CMK (cell line): ENCODE measurements around the gene RIOX2.
A peak's percentile ranks its signal among the peaks of the same experiment; 100 is the strongest.

ENCODE experiments used
- DNase-seq: peaks from one replicate; pipeline ENCODE4 v3.0.0-alpha.2; 2010; ENCODE audit warnings: low read depth

RIOX2 gene

DNA sequence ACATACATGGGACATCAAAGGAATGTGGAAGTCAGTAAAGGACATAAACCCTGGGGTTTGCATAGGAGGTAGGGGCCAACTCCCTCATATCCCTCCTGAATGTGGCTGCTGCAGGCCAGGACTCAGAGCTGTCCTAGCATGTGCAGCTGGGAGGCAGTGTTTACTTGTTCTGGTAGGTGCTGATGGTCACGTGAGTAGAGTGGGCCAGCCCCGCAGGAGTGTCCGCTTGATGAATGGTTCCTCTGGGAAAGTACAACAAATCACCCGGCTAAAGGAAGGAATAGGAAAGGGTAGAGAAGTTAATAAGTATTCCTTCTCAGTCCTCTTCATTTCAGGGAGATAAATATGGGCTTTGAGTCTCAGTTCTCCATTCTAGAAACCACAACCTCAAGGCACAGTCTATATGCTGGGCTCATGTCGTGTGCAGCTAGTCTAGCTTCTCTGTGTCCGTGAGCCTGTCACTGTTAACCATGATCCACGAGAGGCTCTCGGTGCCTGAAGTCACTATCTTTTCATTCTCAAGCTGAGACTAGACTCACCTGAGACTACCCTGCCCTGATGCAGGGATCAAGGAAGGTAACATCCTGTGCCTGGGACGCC is 17.9 kb downstream of the RIOX2 start:
- DNase-seq, result no peak

DNA sequence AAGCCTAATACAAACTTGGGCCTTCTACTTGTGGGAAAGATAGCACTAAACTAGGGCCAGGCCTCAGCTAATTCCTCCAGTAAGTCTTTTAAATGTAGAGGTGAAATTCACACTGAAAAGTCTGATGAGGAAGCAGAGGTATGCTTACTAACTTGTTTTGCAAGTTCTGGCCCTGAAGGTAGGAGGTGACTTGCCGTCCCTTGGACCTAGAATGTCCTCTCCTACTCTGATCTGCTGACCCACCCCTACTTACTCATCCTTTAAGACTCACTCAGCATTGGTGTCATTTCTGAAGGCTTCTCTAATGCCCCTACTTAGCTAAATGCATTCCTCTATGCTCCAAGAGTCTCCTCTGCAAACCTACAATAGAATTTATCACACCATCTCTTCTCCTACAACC is 19.4 kb downstream of the RIOX2 start:
- no peak for DNase-seq

DNA sequence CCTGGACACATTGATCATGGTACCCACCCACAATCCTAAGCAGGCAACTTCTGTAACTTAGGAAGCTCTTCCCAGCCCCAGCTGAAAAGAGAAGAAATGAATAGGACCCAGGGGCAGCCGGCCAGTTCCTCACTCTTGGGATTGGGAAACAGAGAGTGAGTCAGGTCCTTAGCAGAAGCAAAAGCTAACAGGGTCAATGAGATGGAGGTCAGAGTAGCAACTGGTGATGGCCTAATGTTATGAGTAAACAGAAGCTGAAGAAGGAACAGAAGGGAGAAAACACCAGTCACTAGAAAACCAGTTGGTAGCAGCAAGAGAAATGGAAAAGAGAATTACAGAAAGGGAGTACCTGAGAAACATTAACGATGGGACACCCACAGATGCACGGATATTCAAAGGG is 20.0 kb downstream of the RIOX2 start:
- DNase-seq, result no peak

DNA sequence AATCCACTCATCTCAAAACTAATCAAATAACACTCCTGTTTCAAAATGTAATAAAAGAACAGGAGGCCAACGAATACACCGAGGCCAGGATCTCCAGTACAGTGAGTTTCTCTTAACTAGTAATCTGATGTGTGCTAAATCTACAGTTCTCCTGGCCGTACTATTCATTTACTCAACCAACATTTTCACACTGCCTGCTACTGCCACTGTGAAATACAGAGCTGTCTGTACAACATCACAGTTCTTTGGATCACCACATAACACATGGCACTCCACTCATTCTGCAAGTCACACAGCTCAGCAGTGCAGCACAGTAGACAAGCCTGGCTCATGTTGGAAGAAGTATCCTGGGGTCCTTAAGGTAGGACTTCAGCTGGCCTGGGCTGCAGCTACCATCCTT is 21.9 kb downstream of the RIOX2 start:
- no peak for DNase-seq

DNA sequence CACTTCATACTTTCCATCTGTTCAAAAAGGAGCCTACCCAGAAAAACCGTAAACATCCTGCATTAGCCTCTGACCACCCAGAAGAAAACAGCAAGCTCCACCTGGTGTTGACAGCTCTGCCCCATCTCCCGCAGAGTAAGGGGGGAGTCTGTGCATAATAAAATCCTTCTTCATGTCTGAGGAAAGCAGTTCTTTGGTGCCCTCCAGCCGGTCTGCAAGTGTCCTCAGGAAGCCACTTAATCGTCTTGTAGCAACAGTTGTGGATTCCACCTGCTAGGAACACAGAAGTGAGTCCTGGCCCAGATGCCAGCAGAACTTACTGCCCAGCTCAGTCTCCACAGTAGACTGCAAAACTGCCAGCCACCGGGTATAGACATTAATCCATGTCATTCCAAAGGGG is 22.5 kb downstream of the RIOX2 start:
- DNase-seq, result no peak

DNA sequence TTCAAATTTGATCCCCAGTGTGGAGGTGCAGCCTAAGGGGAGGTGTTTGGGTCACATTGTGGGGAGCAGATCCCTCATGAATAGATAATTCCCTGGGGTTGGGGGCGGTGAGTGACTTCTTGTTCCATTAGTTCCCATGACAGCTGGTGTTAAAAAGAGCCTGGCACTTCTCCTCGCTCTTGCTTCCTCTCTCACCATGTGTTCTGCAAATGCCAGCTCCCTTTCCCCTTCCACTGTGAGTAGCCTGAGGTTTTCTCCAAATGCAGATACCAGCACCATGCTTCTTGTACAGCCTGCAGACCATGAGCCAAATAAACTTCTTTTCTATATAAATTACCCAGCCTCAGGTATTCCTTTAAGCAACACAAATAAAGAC is 23.1 kb downstream of the RIOX2 start:
- no peak for DNase-seq

DNA sequence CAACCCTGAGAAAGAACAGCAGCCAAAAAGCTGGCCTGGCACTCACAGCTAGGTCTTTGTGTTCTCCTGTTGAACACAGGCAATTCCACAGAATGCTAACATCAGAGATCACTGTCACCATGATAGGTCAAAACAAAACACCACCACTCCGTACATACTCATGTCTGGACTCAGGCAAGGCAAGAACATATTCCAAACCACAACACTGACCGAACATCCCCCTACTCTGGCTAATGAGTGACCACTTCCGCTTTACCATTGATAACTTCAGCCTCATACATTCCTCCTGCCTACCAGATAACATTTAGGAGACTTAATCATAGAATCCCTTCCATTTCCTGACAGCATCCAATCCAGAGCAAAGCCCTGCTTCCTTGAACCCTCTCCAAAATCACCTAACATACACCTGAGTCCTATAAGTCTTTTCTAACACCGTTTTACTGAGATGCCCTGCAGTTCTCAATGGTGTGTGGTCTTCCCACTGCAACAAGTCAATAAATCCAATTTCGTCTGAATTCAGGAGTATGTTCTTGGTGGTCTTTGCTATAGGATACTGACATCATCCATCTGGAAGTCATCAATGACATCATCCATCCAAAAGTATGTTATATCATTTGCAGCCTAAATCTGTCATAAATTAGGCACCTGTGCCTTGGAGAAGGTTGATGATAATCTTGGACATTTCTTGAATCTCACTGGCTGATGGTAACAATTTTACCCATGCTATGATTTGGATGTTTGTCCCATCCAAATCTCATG is 23.7 kb downstream of the RIOX2 start:
- DNase-seq, result peak; percentile 58

DNA sequence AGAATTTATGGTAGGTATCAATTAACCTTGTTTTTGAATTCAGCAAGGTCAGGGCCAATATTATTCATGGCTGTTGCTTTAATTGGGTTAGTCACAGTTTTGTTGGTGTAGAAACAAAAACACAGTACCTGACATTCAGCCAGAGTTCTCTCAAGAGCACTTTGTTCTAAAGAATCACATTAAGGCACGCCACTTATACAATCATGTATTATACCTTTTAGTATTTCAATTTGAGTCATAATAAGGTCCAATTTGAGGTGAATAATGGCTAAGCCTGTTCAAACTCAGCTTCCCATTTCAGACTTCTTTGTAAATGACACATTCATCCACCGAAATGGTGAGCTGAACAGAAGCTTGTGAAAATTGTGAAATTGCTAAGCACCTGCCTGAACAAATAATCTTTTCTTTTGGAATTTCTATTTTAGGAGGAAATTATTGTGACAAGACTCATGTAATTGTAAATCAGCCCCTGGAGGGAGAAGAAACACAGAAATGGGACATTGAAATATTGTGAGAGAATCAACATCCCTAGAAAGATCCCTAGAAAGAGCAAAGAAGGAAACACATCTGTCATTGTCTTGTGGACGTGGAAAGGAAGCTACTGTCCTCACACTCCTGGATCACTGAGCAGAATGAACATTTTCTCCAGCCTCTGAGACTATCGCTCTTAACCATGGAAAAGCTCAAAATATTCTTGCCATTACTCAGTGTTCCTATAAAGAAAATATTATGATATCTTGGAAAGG is 29.3 kb downstream of the RIOX2 start:
- no peak for DNase-seq

DNA sequence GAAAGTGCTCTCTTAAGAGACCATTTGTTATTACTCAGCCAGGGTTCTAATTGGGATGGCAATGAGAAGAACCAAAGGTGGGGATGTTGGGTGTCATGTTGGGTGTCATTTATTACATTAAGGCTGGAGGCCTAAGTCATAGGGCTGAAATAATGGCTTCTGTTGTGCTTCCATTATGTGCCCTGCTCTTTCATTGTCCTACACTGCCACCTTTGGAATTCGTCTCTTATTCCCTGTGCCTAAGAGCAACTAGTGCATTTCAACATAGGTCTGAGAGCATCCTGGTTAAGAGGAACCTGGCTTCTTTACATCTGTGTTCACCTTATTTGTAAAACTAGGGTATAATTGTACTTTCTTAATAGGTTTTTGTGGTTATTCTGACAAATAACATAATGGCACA is 32.2 kb downstream of the RIOX2 start:
- no peak for DNase-seq

DNA sequence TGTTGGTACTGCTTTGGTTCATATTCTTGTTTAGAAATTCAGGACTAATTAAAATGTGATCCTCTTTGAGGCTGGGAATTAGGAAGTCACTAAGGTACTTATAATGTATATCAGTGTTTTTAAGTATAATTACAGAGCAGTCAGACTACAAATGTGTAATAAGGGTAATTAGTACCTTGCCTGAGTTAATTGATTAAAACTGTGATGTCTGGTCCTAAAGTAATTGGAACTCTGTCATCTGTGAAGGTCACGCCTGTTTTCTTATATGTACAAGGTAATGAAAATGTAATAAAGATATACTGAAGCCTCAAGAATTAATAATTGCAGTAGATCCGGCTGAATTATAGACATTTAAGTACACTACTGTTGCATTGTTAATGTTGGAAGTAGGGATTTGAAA is 32.8 kb downstream of the RIOX2 start:
- DNase-seq, result no peak

DNA sequence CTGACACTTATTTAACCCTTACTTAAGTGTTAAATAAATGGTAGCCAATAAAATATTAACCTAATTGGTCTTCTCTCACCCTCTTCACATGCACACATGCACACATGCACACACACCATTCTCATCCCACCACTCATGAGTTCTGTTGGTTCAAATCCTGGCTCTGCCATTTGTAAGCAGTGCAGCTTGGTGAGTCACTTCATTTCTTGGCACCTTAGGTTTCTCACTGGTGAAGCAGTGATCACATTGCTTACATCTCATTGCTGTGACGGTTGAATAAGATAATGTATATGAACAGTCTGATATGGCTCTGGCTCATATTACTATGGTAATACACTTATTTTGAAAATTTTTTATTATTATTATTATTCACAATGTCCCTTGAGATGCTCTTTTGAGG is 33.8 kb downstream of the RIOX2 start:
- no peak for DNase-seq

DNA sequence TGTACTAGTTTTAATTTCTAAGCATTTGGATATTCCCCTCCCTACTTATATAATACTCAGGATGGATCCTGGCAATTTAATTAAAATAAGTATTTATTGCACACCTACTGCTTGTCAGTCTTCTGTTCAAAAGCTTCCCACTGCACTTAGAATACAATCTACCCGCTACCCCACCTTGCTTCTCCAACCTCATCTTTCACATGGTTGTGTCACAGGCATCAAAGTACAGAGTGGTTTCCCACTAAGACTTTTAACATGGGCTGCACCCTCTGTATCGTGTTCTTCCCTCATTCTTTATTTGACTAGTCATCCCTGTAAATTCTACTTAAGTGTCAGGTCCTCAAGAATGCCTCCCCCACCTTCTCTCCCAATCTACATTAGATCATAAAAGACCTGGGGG is 35.0 kb downstream of the RIOX2 start:
- DNase-seq, result no peak

DNA sequence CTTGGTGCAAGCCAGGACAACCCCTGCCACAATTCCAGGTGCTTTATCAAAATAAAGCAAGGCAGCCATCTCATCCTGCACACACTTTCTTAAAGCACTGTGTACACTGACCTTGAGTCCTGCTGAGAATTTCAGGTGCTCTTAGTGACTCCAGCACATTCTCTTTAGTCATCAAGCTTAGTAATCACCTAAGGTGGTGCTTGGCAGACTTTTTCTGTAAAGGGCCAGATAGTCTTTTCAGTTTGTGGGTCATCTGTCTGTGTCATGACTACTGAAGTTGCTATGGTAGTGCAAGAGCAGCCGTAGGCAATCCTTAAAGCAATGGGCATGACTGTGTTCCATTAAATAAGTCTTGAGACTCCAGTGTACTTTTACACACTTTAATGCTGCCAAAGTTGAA is 36.4 kb downstream of the RIOX2 start:
- DNase-seq, result no peak

DNA sequence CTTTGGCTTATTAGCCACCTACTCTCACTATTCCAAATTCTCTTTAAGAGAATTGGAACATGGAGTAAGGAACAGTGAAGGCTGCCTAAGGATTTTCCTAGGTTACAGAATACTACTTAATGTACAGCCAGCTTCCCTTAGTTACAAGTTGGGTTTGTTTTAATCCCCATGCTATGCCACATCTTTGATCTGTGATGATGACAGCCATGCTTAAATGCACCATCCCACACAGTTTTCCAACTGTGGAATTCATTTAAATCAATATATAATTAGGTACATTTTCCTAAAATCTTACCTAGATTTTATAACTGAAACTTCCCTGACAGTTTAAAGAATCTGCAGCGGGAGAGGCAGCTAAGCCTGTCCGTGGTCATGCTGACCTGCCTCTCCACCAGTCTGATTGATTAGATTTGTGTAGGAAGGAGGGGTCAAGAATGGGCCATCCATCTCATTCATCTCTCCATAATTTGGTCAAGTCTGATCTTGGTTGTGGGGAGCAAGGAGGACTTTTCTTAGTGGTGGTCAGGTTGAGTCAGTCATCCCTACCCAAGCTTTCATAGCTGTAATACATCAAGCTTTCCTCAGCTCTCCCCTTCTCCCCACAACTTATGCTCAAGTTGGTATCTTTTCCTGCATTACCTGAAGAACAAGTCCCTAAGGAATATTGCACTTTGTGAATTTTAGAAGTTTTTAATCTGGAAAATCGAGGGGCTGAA is 37.1 kb downstream of the RIOX2 start:
- DNase-seq, result no peak

DNA sequence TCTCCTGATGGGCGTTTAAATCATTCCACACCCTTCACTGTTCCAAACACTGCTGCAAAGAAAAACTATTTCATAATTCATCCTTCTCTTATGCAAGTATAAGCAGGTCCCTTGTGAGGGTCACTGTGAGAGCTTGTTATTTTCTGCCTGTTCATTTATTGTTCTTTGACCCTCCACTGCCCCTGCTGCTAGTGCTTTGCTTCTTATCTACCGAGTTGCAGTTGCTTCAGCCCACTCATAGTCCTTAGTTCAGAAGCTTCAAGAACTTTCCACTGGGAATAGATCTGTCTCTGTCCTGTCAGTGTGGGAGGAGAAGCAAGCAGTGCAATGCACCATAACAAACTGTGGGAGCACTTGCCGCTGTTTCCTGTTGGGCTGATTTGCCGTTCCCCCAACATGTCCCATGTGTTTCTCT is 39.8 kb downstream of the RIOX2 start:
- no peak for DNase-seq

DNA sequence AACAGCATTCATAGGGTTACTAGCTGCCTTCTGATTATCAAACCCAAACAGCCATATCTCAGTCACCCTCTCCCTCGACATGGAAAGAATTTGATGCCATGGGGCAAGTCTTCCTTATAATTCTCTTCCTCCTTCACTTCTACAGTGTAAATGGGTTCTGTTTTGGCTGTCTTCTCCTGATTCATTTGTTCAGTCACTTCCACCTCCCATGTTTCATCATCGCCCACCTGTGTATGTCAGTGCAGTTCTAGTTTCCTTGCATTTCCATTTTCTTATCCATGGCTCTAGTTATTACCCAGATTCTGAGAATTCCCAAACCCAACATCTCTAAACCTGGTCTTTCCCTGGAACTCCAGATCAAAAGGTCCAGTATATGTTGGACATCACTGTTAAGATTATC is 41.0 kb downstream of the RIOX2 start:
- DNase-seq, result no peak

DNA sequence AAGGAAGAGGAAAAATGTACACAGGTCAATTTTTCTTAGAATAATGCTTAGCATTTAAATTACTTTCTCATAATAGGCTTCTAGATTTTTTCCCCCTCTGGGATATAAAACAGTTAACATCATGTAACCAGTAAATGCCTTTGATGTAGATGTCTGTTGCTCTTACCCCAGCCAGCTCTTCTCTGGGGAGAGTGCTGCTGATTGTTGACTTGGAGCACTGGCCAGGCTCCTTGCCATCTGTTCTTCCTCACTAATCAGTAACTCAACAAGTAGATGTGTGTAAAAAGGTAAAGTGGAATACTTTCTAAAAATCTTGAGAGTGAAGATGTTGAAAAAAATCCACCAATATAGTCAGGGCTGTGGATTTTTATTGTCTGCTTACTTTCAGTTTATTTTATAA is 42.2 kb downstream of the RIOX2 start:
- no peak for DNase-seq

DNA sequence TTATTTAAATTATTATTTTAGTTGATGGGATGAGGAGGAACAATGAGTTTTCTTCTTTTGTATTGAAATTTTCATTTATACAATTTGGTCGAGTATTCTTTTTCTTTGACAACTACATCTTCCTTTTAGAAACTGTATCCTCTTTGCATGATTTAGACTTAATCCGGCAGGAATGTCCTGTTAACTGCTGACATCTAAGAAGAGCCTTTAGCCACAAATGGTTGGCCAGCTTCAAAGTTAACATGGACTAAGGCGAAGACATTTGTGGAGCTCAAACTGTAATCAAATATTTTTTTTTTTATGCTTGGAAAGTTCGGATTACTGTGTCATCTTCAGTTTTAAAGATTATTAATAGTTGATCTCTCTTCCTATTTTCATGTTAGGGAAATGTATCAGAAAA is 43.2 kb downstream of the RIOX2 start:
- no peak for DNase-seq

DNA sequence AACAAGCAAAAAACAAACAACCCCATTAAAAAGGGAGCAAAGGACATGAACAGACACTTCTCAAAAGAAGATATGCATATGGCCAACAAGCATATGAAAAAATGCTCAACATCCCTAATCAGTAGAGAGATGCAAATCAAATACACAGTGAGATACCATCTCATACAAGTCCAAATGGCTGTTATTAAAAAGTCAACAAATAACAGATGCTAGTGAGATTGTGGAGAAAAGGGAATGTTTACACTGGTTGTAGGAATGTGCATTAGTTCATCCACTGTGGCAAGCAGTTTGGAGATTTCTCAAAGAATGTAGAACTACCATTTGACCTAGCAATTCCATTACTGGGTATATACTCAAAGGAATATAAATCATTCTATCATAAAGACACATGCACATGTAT is 44.5 kb downstream of the RIOX2 start:
- DNase-seq, result no peak

DNA sequence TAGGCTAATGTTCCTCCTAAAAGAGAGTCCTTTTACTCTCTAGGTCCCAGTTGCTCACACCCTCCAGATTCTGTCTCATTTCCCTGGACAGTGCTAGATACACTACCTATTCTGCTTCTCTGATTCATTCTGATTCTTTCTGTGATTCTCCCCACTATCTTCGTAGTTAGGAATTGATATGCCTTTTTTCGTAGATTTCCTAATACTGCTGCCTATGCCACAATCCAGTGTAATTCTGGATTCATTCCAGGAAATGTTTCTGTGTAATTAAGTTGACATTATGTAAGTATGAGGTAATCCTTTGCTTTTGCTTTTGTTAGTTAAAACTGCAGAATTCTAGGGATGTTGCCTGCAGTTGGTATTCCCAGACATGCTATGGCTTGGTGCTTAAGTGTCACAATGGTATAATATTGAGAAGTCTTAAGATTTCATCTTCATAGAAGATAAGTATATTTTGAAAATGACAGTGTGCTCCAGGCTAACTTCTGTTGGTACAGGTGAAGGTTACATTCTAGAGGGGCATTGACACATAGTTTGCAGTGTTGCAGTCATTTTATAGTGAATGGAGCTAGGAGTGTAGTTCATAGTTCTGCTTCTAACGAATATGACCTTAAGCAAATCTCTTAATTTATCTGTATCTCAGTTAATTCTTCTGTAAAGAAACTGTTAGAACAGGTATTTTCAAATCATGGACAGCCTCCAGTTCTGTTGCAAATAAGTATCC is 54.3 kb downstream of the RIOX2 start:
- DNase-seq, result no peak

DNA sequence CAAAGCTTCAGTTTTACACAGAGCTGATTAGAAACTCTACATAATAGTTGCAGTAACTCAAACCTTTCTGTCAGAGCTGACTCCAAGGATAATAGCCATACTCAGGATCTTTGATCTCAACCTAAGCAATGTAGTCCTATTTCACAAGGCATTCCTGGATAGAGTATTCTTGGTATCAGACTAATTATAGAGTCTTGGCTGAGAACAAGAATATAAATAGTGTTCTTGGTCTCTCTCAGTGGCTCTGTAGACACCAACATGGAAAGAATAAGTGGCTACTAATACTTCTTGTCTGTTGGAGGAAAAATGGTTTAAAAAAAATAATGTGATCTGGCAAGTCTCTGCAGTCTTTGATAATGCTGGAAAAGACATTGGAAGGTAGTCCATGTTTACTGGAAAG is 55.7 kb downstream of the RIOX2 start:
- no peak for DNase-seq

DNA sequence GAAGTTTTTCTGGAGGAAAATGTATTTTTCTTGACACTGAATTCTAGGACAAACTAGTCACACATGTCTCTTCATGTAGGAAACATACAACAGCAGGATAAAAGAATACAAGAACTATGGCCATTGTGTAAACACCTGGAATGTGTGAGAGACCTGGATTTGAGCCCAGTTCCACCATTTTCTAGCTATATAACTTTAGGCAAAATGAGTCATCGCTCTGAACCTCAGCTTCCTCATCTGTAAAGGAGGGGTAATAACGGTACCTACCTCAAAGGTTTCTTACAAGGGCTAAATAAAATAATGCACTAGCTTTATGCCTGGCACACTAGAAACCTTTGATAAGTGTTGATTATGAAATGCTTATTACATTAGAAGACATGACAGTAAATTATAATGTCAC is 57.8 kb downstream of the RIOX2 start:
- DNase-seq, result no peak
